Tibial nerve (tissue), 4 donors: ENCODE data around the gene TMEM218. TPM values are rescaled to one million over a fixed set of nuclear protein-coding genes. Genes with fewer than 3 reads are reported as not detected.

Source experiments
- DNase-seq, 2 donors: peaks; one replicate each; pipeline ENCODE4 v3.0.0-alpha.2; 2019; ENCODE audit warnings: low spot score in 2 of 2
- H3K27ac ChIP-seq, 4 donors: fragments of 200-600 bp; sonication (generic) in 3 of 4; one replicate each; pipeline ENCODE4 v1.5.1; 2017 to 2019; ENCODE audit warnings: mild to moderate bottlenecking in 1 of 4
- H3K27me3 ChIP-seq, 2 donors: fragments of 200-600 bp; sonication (generic) in 1 of 2; one replicate each; pipeline versions ENCODE4 v1.5.1 to v1.6.0; 2017 to 2019
- H3K36me3 ChIP-seq, 3 donors: fragments of 200-600 bp; sonication (generic); one replicate each; pipeline ENCODE4 v1.5.1; 2018 to 2019
- H3K4me1 ChIP-seq, 4 donors: fragments of 200-600 bp; sonication (generic) in 3 of 4; one replicate each; pipeline ENCODE4 v1.5.1; 2017 to 2019
- H3K4me3 ChIP-seq, 4 donors: fragments of 200-600 bp; sonication (generic) in 3 of 4; one replicate each; pipeline ENCODE4 v1.5.1; 2017 to 2019; ENCODE audit warnings: mild to moderate bottlenecking in 1 of 4, moderate library complexity in 1 of 4
- H3K9me3 ChIP-seq, 4 donors: fragments of 200-600 bp; sonication (generic) in 3 of 4; one replicate each; pipeline ENCODE4 v1.5.1; 2017 to 2019
- CTCF ChIP-seq, 5 experiments: fragments of 200-600 bp in 3 of 5; fragments of 450-650 bp in 2 of 5; sonication (generic) in 3 of 5; IDR thresholded peaks; one replicate each; pipeline ENCODE4 v1.5.1; 2016 to 2019; ENCODE audit warnings: antibody characterized with exemption in 5 of 5, mild to moderate bottlenecking in 3 of 5, moderate library complexity in 2 of 5
- EP300 ChIP-seq, 2 donors: sonication (generic); formaldehyde crosslinking; IDR thresholded peaks; one replicate each; pipeline ENCODE4 v1.6.1; 2017; ENCODE audit warnings: antibody characterized with exemption in 2 of 2, mild to moderate bottlenecking in 1 of 2
- POLR2A ChIP-seq, 2 donors: fragments of 450-650 bp; IDR thresholded peaks; one replicate each; pipeline ENCODE4 v1.6.1; 2017; ENCODE audit warnings: antibody characterized with exemption in 2 of 2, mild to moderate bottlenecking in 2 of 2, moderate library complexity in 2 of 2
- WGBS, 2 donors: methylation state at CpG; one replicate each; pipeline ENCODE4 v1.1.5; 2018; 5-methylcytosine and 5-hydroxymethylcytosine counted together
- total RNA-seq, 4 donors: library from RNA; depleted of rRNA; stranded (reverse); fragments of >200 nt; gene quantifications; one replicate each; pipeline ENCODE4 v1.1.0, GENCODE V29; 2016

TMEM218 gene
- total RNA-seq, 4 donors from 2014 or later, result 17.2 to 30.6 (median 20.7) TPM

- H3K27ac ChIP-seq, result no peak overlapping the region
- WGBS, 2 donors, result 69 to 71% methylated on average over 9 to 14 of the region's 14 CpGs
- no peaks in the 10 kb centered on the region for H3K9me3 ChIP-seq
- H3K27me3 ChIP-seq, result no peaks in the 10 kb centered on the region
- no peak for DNase-seq
- no peak for TF ChIP-seq POLR2A (IDR thresholded peaks at IDR 0.05)
- TF ChIP-seq CTCF (IDR thresholded peaks at IDR 0.05), result no peak
- no peak for TF ChIP-seq EP300 (IDR thresholded peaks at IDR 0.05)
- peaks cover 0 to 7% (median 0%) of the 10 kb centered on the region in 4 donors for H3K4me1 ChIP-seq
- H3K4me3 ChIP-seq, result no peak overlapping the region
- H3K36me3 ChIP-seq, result no peaks in the 10 kb centered on the region
Observed at GRCh38 chr11:125081098-125081798, 30.2 kb downstream of the TMEM218 start.

GRCh38 chr11:125080531-125080911 is 30.9 kb downstream of the TMEM218 start:
- WGBS, 2 donors, result 89% methylated on average over 12 of the region's 12 CpGs
- H3K9me3 ChIP-seq, result no peaks in the 10 kb centered on the region
- H3K27ac ChIP-seq, result no peak overlapping the region
- no peak overlapping the region for H3K4me3 ChIP-seq
- TF ChIP-seq EP300 (IDR thresholded peaks at IDR 0.05), result no peak
- no peak for TF ChIP-seq POLR2A (IDR thresholded peaks at IDR 0.05)
- TF ChIP-seq CTCF (IDR thresholded peaks at IDR 0.05), result no peak
- no peaks in the 10 kb centered on the region for H3K36me3 ChIP-seq
- H3K4me1 ChIP-seq, result peaks cover 0 to 7% (median 0%) of the 10 kb centered on the region in 4 donors
- no peak for DNase-seq
- H3K27me3 ChIP-seq, result no peaks in the 10 kb centered on the region

GRCh38 chr11:125079878-125080530 is 31.4 kb downstream of the TMEM218 start:
- Histone ChIP-seq H3K4me1 (peaks cover 0 to 7% (median 0%) of the 10 kb centered on the region in 4 donors), H3K36me3 (no peaks in the 10 kb centered on the region), H3K9me3 (no peaks in the 10 kb centered on the region), H3K27me3 (no peaks in the 10 kb centered on the region), H3K27ac (no peak overlapping the region), H3K4me3 (no peak overlapping the region)
- WGBS, 2 donors, result 72% methylated on average over 12 of the region's 12 CpGs
- no peak for DNase-seq
- TF ChIP-seq POLR2A (IDR thresholded peaks at IDR 0.05) (no peak), CTCF (IDR thresholded peaks at IDR 0.05) (no peak), EP300 (IDR thresholded peaks at IDR 0.05) (no peak)

- H3K4me1 ChIP-seq, result peaks cover 0 to 7% (median 0%) of the 10 kb centered on the region in 4 donors
- no peaks in the 10 kb centered on the region for H3K27me3 ChIP-seq
- WGBS, 2 donors, result 60 to 72% methylated on average over 18 of the region's 18 CpGs
- no peaks in the 10 kb centered on the region for H3K36me3 ChIP-seq
- H3K27ac ChIP-seq, result no peak overlapping the region
- no peak overlapping the region for H3K4me3 ChIP-seq
- DNase-seq, result no peak
- TF ChIP-seq POLR2A (IDR thresholded peaks at IDR 0.05) (no peak), CTCF (IDR thresholded peaks at IDR 0.05) (no peak), EP300 (IDR thresholded peaks at IDR 0.05) (no peak)
- no peaks in the 10 kb centered on the region for H3K9me3 ChIP-seq
Observed at GRCh38 chr11:125079151-125079877, 32.1 kb downstream of the TMEM218 start.
